TTC549 (cell line): ENCODE measurements around the gene FKBP6.
"Not testable (repeated sequence)": the region's sequence is repeated elsewhere in the genome, so short reads cannot be mapped to it uniquely, and the experiment has no call there.

Experiments used
- FAIRE-seq: peaks from 2 replicates; lab custom pipeline; 2012; peaks lifted over from hg19 to GRCh38; lab: Jason Lieb, UNC

Gene FKBP6

DNA sequence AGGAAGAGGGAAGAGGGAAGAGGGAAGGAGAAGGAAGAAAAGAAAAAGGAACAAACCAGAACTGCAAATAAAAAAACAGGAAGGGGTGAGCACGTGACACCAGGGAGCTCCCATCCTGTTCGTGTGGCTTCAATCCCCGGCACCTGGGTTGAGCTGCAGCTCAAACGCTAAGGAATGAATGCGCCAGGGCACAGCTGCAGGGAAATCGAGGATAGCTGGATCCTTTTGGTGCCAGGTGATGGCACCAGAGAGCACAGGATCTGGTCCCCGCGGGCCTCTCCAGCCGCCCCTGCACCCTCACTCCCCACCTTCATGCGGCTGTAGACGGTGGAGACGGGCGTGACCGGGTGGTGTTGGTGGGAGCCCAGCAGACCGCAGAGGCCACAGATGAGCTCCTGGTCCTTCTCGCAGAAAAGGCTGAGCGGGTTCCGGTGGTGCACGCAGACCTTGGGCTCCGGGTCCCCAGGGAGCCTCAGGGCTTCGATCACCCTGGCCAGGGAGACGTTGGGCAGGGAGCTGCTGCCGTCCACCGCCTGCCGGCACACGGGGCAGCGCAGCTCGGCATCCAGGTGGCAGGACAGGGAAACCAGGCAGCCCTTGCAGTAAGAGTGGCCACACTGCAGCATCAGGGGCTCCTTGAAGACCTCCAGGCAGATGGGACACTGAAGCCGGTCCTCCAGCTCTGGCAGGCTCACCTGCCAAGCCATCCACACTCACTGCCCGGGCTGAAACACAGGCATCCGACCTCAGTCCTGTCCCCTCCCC lies 3.7 kb upstream of the FKBP6 start:
- FAIRE-seq, result not testable (repeated sequence)

- not testable (repeated sequence) for FAIRE-seq
Measured at GRCh38 chr7:73325424-73325823, 2.5 kb upstream of the FKBP6 start.

- not testable (repeated sequence) for FAIRE-seq
Measured at GRCh38 chr7:73327449-73327848, 512 bp upstream of the FKBP6 start.

DNA sequence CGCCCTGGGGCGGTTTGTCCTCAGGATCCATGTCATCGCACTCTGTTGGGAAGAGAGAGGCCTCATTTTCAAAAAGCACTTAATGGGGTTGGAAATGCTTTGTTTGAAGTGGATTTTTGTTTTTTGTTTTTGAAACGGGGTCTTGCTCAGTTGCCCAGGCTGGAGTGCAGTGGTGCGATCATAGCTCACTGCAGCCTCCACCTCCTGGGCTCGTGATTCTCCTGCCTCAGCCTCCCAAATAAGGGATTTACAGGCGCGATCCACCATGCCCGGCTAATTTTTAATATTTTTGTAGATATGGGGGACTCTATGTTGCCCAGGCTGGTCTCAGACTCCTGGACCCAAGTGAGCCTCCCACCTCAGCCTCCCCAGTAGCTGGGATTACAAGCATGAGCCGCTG lies 735 bp downstream of the FKBP6 start:
- FAIRE-seq, result no peak

- FAIRE-seq, result no peak
Measured at GRCh38 chr7:73329861-73330581, 2.1 kb downstream of the FKBP6 start.

GRCh38 chr7:73330772-73331171 lies 2.8 kb downstream of the FKBP6 start:
- no peak for FAIRE-seq

DNA sequence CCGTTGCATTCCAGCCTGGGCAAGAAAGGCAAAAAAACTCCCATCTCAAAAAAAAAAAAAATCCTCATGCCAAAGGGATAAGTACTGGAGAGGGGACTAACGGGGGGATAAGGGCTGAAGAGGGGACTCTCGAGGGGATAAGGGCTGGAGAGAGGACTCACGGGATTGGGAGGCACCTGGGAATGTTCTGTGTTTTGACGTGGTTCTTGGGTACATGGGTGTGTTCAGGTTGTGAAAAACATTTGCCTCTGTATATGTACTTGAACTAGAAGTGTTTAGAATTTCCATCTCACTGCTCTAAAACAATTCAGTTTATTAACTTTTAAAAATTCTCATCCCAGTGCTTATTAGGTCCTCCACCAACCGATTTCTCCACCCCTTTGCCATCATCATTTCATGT lies 4.5 kb downstream of the FKBP6 start:
- no peak for FAIRE-seq

DNA sequence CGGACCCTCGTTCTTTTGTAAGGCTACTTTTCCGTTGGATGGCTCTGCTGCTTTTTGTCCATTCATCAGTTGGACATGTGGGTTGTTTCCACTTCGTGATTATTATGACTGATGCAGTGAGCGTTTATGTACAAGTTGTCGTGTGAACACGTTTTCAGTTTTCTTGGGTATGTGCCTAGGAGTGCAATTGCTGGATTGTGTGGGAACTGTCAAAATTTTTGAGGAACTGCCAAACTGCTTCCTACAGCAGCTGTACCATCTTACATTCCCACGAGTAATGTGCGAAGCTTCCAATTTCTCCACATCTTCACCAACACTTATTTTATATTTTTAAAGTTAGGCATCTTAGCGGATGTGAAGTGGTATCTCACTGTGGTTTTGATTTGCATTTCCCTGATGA lies 10.4 kb downstream of the FKBP6 start:
- no peak for FAIRE-seq

DNA sequence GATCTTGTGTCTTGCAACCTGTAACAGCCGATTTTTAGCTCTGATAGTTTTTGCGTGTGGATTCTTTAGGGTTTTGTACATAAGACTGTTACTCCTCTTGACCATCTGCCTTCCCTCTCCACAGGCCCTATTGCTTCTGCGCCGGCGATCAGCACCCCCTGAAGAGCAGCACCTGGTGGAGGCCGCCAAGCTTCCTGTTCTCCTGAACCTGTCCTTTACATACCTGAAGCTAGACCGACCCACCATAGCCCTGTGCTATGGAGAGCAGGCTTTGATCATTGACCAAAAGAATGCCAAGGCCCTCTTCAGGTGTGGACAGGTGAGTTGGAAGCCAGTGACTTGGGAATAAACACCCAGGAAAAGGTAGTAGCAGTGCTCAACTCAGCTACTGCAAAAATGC lies 12.6 kb downstream of the FKBP6 start:
- no peak for FAIRE-seq

DNA sequence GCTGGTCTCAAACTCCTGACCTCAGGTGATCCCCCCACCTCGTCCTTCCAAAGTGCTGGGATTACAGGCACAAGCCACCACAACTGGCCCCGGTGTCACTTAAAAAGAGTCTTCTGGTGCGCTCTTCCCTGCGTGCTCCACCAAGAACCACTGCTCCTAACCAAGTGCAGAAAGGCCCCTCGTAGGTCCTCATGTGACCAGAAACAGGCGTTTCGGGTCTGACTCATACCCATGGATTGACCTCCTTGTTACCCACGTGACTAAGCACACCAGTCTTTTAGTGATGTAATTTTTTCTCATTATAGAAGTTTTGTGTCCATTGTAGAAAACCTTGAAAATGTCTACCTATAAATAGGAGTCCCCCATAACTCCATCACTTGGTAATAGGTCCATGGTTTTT lies 13.9 kb downstream of the FKBP6 start:
- no peak for FAIRE-seq

DNA sequence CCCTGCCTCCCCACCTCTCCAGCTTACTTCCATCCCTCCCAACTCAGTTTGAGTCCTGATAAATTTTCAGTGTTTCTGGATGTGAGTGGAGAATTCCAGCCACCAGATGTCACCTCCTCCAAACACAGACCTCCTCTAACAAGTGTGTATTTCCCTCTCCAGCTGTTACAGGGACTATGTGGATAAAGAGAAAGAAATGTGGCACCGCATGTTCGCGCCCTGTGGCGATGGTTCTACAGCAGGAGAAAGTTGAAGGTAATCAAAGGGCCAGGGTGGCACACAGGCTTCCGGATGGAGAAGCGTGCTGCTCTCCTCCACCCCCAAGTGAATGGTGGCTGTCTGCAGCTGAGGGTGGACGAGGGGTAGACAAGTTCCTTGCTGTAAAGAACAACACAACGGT lies 14.7 kb downstream of the FKBP6 start:
- FAIRE-seq, result no peak

DNA sequence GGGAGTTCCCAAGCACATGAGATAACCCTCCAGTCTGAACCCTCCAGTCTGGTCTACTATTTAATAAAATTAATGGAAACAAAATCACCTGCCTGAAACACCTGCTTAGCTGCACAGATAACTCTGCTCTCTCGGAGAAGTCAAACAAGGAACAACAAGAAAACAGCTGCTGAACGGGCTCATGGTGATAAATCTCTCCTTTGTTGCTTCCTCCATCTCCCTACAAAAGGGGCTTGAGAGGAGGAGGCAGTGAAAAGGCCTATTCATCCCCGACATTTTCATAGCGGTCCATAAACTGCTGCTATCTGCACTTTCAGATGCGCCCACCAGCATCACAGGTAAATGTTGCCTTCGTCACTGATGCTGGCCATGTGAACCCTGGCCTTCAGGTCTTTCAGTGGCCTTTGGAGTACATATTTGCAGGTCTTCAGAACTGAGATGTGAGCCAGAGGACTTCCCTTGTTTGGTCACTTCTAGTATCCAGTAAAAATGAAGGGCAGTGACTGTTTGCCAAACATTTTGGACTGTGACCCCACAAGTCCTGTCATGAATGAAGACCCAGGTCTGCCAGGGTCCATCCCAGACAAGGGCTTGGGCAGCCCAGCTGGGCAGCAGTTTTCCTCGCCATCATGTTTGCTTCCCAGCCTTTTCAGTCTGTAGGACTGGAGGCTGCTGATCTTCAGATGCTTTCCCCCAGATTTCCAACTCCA lies 15.9 kb downstream of the FKBP6 start:
- no peak for FAIRE-seq

- FAIRE-seq, result no peak
Measured at GRCh38 chr7:73345538-73345937, 17.6 kb downstream of the FKBP6 start.

GRCh38 chr7:73345951-73346350 lies 18.0 kb downstream of the FKBP6 start:
- FAIRE-seq, result no peak

DNA sequence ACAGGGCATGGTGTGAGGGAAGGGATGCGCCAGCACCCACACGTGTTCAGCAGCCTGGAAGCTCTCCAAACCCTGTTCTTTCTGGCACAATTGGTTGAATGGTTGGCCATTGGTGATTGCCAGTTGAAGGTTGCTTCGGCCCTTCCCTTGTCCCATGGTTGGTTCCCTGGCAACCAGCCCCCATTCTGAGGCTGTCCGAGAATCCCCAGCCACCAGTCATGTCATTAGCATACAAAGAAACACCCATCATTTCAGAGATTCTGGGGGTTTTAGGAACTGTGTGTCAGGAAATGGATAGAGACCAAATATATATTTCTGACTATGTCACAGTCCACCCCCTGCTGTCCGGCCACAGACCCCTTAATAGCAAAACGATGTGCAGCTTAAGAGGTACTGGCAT lies 21.8 kb downstream of the FKBP6 start:
- no peak for FAIRE-seq

- no peak for FAIRE-seq
Measured at GRCh38 chr7:73350306-73351068, 22.5 kb downstream of the FKBP6 start.

- FAIRE-seq, result no peak
Measured at GRCh38 chr7:73351447-73352167, 23.6 kb downstream of the FKBP6 start.

DNA sequence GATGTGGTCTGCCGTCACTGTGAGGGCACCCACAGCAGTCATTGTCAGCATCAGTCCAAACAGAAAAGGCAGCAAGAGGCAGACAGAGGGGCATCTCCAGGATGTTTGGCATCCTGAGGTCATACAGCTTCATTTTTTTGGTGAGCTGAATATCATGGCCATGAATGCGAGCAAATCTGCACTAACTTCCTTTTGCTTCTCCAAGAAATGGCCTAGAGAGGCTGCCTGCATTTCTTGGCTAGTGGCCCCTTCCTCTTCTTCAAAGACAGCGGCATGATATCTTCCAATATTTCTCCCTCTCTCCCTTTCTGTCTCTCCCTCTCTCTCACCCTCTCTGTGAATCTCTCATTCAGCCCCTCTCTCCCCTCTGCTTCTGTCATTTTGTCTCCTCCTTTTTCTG lies 24.8 kb downstream of the FKBP6 start:
- FAIRE-seq, result no peak

DNA sequence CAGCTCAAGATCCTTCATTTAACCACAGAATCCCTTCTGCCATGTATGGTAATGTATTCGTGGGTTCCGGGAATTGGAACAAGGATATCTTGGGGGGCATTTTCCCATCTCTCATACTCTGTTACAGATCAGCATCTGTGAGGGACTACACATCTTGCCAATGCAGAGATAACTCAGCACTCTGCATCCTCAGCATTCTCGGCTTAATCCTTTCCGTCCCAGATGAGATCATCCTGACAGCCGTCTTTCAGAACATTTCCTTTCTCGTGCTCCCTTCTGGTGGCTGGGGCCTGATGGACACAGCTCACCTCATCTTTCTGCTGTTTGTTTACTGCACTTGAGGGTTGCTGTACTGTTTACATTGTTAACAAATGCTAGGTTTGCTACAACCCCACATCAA lies 25.3 kb downstream of the FKBP6 start:
- no peak for FAIRE-seq

- FAIRE-seq, result no peak
Measured at GRCh38 chr7:73354196-73354595, 26.2 kb downstream of the FKBP6 start.

DNA sequence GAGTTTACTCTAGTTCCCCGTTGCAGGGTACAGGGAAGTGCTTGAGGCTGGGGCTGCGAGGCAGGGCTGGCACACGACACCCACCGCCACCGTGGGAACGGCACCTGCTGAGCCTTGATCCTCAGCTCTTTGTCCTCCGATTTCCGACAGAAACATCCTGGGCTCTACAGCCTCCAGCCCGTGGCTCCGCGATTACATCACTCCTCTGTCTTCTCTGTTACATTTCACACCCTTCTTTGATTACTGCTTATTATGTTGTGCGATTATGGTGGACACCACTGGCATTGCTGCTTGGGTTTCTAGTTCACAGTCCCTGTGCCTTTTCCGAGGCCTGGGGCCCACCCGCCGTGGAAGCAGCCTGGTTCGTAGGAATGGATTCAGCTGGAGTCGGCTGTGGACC lies 26.9 kb downstream of the FKBP6 start:
- FAIRE-seq, result no peak

GRCh38 chr7:73356159-73356558 lies 28.2 kb downstream of the FKBP6 start:
- no peak for FAIRE-seq
